Activated CD8-positive, alpha-beta T cell treated with anti-CD3 and anti-CD28 coated beads for 36 hours (primary cell): ENCODE measurements around the gene ANTKMT. TPM values are rescaled to one million over a fixed set of nuclear protein-coding genes. Genes with fewer than 3 reads are reported as not detected.

ENCODE experiments used
- ATAC-seq: fragments of 200-7000 bp; cut with Tn5 transposase; one replicate; pipeline ENCODE4 v1.10.0; 2021; ENCODE audit warnings: mild to moderate bottlenecking, moderate library complexity
- CTCF ChIA-PET: fragments of 350-600 bp; sonication (Branson Sonifier 250); formaldehyde crosslinking; loops from one replicate; lab custom pipeline; 2021; ENCODE audit warnings: antibody characterized with exemption; lab: Charles Lee
- POLR2A ChIA-PET: fragments of 350-600 bp; sonication (Branson Sonifier 250); formaldehyde crosslinking; loops from one replicate; lab custom pipeline; 2021; ENCODE audit warnings: antibody characterized with exemption; lab: Charles Lee
- DNase-seq: peaks from one replicate; pipeline ENCODE4 v3.0.0-alpha.2; 2020
- H3K27ac Mint-ChIP-seq: one replicate; pipeline ENCODE4 v1.8.0; 2021; ENCODE audit warnings: mild to moderate bottlenecking, mixed read lengths
- H3K27me3 Mint-ChIP-seq: one replicate; pipeline ENCODE4 v1.8.0; 2021; ENCODE audit warnings: mixed read lengths
- H3K36me3 Mint-ChIP-seq: one replicate; pipeline ENCODE4 v1.8.0; 2021; ENCODE audit warnings: low read depth, mixed read lengths
- H3K4me1 Mint-ChIP-seq: one replicate; pipeline ENCODE4 v1.8.0; 2021; ENCODE audit warnings: low read depth, mixed read lengths
- H3K4me3 Mint-ChIP-seq: one replicate; pipeline ENCODE4 v1.8.0; 2021; ENCODE audit warnings: mild to moderate bottlenecking, moderate library complexity, mixed read lengths
- H3K9me3 Mint-ChIP-seq: one replicate; pipeline ENCODE4 v1.8.0; 2021; ENCODE audit warnings: mixed read lengths
- intact Hi-C: fragments of 100-400 bp; cut with micrococcal nuclease; formaldehyde crosslinking; loops from one replicate; pipeline ENCODE4 v1.10.0; 2022
- total RNA-seq, 2 experiments: library from RNA; stranded (reverse); gene quantifications; one replicate each; pipeline ENCODE4 v1.2.3, GENCODE V29; 2021
- TF ChIP-seq, protein P1 (sequence below): fragments of 200-600 bp; IDR thresholded peaks from one replicate; pipeline ENCODE4 v1.8.0; 2022; ENCODE audit warnings: antibody characterized with exemption, mild to moderate bottlenecking

The ANTKMT gene
- total RNA-seq, 2 experiments from 2014 or later = 34.3 to 38.4 TPM

DNA sequence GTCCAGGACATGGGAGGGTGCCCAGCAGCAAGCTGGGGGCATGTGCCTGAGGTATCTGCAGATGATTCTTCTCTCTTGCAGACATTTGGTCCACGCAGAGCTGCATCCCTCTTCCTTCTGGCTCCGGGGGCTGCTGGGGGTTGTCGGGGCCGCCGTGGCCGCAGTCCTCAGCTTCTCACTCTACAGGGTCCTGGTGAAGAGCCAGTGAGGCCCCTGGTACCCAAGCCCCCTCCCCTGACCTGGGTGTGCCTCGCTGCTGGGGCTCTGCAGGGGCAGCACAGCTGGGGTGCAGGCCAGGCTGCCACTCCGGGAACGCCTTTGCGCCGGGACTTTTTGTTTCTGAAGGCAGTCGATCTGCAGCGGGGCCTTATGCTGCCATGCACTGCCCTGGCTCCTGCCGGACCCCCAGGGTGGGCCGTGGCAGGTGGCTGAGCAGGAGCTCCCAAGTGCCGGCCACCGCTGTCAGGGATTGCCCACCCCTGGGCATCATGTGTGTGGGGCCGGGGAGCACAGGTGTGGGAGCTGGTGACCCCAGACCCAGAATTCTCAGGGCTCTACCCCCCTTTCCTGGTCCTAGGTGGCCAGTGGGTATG, 47.5 kb upstream of the ANTKMT start:
- intact Hi-C loops = no loop called here
- Mint-ChIP-seq H3K36me3 (peaks cover 10% of the 10 kb centered on the region), H3K4me3 (no peak overlapping the region), H3K9me3 (no peaks in the 10 kb centered on the region), H3K27me3 (peaks cover 7% of the 10 kb centered on the region), H3K4me1 (peaks cover 7% of the 10 kb centered on the region), H3K27ac (no peak overlapping the region)
- ATAC-seq = no peak
- DNase-seq = no peak
- TF ChIP-seq, protein P1, sequence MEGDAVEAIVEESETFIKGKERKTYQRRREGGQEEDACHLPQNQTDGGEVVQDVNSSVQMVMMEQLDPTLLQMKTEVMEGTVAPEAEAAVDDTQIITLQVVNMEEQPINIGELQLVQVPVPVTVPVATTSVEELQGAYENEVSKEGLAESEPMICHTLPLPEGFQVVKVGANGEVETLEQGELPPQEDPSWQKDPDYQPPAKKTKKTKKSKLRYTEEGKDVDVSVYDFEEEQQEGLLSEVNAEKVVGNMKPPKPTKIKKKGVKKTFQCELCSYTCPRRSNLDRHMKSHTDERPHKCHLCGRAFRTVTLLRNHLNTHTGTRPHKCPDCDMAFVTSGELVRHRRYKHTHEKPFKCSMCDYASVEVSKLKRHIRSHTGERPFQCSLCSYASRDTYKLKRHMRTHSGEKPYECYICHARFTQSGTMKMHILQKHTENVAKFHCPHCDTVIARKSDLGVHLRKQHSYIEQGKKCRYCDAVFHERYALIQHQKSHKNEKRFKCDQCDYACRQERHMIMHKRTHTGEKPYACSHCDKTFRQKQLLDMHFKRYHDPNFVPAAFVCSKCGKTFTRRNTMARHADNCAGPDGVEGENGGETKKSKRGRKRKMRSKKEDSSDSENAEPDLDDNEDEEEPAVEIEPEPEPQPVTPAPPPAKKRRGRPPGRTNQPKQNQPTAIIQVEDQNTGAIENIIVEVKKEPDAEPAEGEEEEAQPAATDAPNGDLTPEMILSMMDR = no peak
- POLR2A ChIA-PET = interaction anchor here (0.8 to 1.5 kb wide), 2 partner anchors 9 to 16 kb away, joined by 3 to 5 read pairs; partner anchors contain the start of gene WDR24
- CTCF ChIA-PET = no interaction called here

GRCh38 chr16:674214-674881, 46.6 kb upstream of the ANTKMT start:
- no peak overlapping the region for H3K27ac Mint-ChIP-seq
- peaks cover 11% of the 10 kb centered on the region for H3K4me1 Mint-ChIP-seq
- peaks cover 7% of the 10 kb centered on the region for H3K27me3 Mint-ChIP-seq
- DNase-seq = no peak
- H3K36me3 Mint-ChIP-seq = peaks cover 10% of the 10 kb centered on the region
- ChIA-PET POLR2A (interaction anchor here (0.9 to 1.5 kb wide), 2 partner anchors 15 to 30 kb away, joined by 3 read pairs; partner anchors contain the start of gene WDR24), CTCF (no interaction called here)
- TF ChIP-seq, protein P1 = no peak
- no peak for ATAC-seq
- H3K4me3 Mint-ChIP-seq = no peak overlapping the region
- H3K9me3 Mint-ChIP-seq = no peaks in the 10 kb centered on the region
- intact Hi-C loops = no loop called here

DNA sequence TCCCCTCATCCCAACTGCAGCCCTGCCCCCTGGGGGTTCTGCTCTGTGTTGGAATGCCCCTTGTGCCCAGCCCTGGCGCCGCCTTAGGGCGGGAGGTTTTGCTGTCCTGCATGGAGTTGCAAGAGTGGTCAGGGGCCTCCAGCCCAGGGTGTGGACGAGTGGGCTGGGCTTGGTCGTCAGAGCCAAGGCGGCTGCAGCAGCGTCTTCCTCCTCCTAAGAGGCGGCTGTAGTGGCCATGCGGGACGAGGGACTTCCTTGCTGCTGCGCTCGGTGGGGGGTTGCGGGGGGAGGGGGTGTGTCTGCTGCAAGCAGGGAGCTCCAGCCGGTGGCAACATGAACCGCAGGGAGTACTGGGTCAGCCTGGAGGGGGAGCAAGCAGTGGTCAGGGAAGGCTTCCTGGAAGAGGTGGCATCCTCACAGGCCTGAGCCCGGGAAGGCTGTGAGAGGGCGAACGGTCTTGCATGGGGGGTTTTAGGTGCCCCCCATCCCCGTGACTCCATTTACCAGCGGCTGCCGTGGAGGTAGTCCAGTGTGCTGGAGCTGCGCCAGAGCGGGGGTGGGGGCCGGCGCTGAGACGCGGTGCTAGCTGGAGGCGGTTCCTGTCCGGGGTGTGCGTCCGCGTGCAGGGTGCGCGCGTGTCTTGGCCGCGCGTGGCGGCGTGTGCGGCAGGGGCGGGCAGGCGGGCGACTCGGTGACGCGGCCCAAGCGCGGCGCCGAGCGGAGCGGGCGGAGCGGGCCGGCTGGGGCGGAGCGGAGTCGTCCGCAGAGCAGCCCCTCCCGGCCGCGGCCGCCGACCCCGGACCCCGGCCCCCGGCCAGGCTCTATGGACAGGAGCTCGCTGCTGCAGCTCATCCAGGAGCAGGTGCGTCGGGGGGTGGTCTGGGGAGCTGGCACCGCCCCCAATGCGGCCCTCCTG, 45.7 kb upstream of the ANTKMT start, which contains the start of gene RHBDL1:
Gene RHBDL1 (plus strand): TSS at position 704 of the 916 bp plus-strand sequence. CDS start 120 bp downstream, at position 824.
- no peak for DNase-seq
- Mint-ChIP-seq H3K9me3 (no peaks in the 10 kb centered on the region), H3K4me1 (peaks cover 11% of the 10 kb centered on the region), H3K27me3 (peaks cover 7% of the 10 kb centered on the region), H3K4me3 (no peak within 1 kb of the TSS), H3K36me3 (peaks cover 7% of the 10 kb centered on the region), H3K27ac (no peak within 1 kb of the TSS)
- ChIA-PET POLR2A (interaction anchor here (0.9 to 1.9 kb wide), 11 partner anchors 9 to 121 kb away, joined by 3 to 8 read pairs (median 3); partner anchors contain the start of genes JMJD8, WDR24 and WDR90), CTCF (interaction anchor here (0.8 to 1.7 kb wide), 4 partner anchors 9 to 66 kb away, joined by 3 read pairs; partner anchors contain the start of gene CIAO3)
- intact Hi-C loops = no loop called here
- TF ChIP-seq, protein P1 = no peak
- ATAC-seq = no peak

DNA sequence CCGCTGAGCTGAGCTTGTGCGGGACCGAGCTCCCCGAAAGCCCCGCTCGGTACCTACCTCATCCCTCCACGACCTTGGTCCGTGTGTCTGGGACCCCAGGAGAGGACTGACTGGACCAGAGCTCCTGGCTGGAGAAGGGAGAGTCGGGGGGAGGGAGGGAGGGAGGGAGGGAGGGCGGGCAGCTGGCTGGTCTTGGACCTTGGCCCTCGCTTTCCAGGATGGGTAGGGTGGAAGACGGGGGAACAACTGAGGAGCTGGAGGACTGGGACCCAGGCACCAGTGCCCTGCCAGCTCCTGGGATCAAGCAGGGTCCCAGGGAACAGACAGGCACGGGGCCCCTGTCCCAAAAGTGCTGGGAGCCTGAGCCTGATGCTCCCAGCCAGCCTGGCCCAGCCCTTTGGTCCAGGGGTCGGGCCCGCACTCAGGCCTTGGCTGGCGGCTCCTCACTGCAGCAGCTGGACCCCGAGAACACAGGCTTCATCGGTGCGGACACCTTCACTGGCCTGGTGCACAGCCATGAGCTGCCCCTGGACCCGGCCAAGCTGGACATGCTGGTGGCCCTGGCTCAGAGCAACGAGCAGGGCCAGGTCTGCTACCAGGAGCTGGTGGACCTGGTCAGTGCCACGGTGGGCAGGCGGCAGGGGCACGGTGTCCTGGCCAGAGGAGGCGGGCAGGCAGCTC, 44.9 kb upstream of the ANTKMT start:
- intact Hi-C loops = no loop called here
- no peak overlapping the region for H3K27ac Mint-ChIP-seq
- no peak for ATAC-seq
- H3K27me3 Mint-ChIP-seq = peaks cover 7% of the 10 kb centered on the region
- no peak for DNase-seq
- TF ChIP-seq, protein P1 = no peak
- no peaks in the 10 kb centered on the region for H3K9me3 Mint-ChIP-seq
- H3K4me1 Mint-ChIP-seq = peaks cover 12% of the 10 kb centered on the region
- H3K4me3 Mint-ChIP-seq = no peak overlapping the region
- ChIA-PET CTCF (interaction anchor here (0.8 to 1.7 kb wide), 5 partner anchors 8 to 65 kb away, joined by 3 read pairs; partner anchors contain the start of genes CIAO3 and RHOT2), POLR2A (interaction anchor here (0.9 to 1.9 kb wide), 10 partner anchors 8 to 120 kb away, joined by 3 to 8 read pairs (median 3); partner anchors contain the start of genes JMJD8, WDR24 and WDR90)
- peaks cover 6% of the 10 kb centered on the region for H3K36me3 Mint-ChIP-seq
